Osteocyte (in vitro differentiated cells): ENCODE data around the gene IMP3. TPM values are rescaled to one million over a fixed set of nuclear protein-coding genes. Genes with fewer than 3 reads are reported as not detected.
A peak's percentile ranks its signal among the peaks of the same experiment; 100 is the strongest.

Source experiments
- DNase-seq: peaks from one replicate; pipeline ENCODE4 v3.0.0; 2021; ENCODE audit warnings: mixed read lengths; ENCODE audit not compliant: unreplicated experiment; ENCODE audit errors: extremely low spot score
- H3K27ac Mint-ChIP-seq: one replicate; pipeline ENCODE4 v1.8.0; 2021; ENCODE audit warnings: mild to moderate bottlenecking, mixed read lengths; ENCODE audit not compliant: unreplicated experiment
- H3K27me3 Mint-ChIP-seq: one replicate; pipeline ENCODE4 v1.8.0; 2021; ENCODE audit warnings: mixed read lengths; ENCODE audit not compliant: unreplicated experiment
- H3K36me3 Mint-ChIP-seq: one replicate; pipeline ENCODE4 v1.8.0; 2021; ENCODE audit warnings: mixed read lengths; ENCODE audit not compliant: unreplicated experiment
- H3K4me1 Mint-ChIP-seq: one replicate; pipeline ENCODE4 v1.8.0; 2021; ENCODE audit warnings: mixed read lengths; ENCODE audit not compliant: unreplicated experiment
- H3K4me3 Mint-ChIP-seq: one replicate; pipeline ENCODE4 v1.8.0; 2021; ENCODE audit warnings: mild to moderate bottlenecking, moderate library complexity, mixed read lengths; ENCODE audit not compliant: unreplicated experiment
- H3K9me3 Mint-ChIP-seq: one replicate; pipeline ENCODE4 v1.8.0; 2021; ENCODE audit warnings: mixed read lengths; ENCODE audit not compliant: unreplicated experiment
- CTCF ChIP-seq: fragments of 200-600 bp; sonication (generic); IDR thresholded peaks from 2 replicates; pipeline ENCODE4 v1.5.0; 2021; ENCODE audit warnings: antibody characterized with exemption, mild to moderate bottlenecking, moderate library complexity
- total RNA-seq: library from RNA; stranded (reverse); gene quantifications from 2 replicates; pipeline ENCODE4 v1.2.1, GENCODE V29; 2021

Gene IMP3
- total RNA-seq, 1 donor from 2014 or later = 31.9 TPM

GRCh38 chr15:75661756-75662140 is 21.7 kb upstream of the IMP3 start:
- Mint-ChIP-seq H3K36me3 (peaks cover 13% of the 10 kb centered on the region), H3K9me3 (no peaks in the 10 kb centered on the region), H3K27me3 (no peaks in the 10 kb centered on the region), H3K4me1 (peaks cover 43% of the 10 kb centered on the region), H3K27ac (peak overlapping the region; percentile 99), H3K4me3 (no peak overlapping the region)
- TF ChIP-seq CTCF = no peak
- no peak for DNase-seq

GRCh38 chr15:75661100-75661755 is 21.2 kb upstream of the IMP3 start:
- peak; percentile 94 for DNase-seq
- Mint-ChIP-seq H3K9me3 (no peaks in the 10 kb centered on the region), H3K27me3 (no peaks in the 10 kb centered on the region), H3K4me3 (no peak overlapping the region), H3K36me3 (peaks cover 18% of the 10 kb centered on the region), H3K4me1 (peaks cover 40% of the 10 kb centered on the region), H3K27ac (peak overlapping the region; percentile 99)
- no peak for TF ChIP-seq CTCF

GRCh38 chr15:75659928-75660645 is 20.1 kb upstream of the IMP3 start:
- no peaks in the 10 kb centered on the region for H3K27me3 Mint-ChIP-seq
- DNase-seq = no peak
- H3K36me3 Mint-ChIP-seq = peaks cover 20% of the 10 kb centered on the region
- H3K9me3 Mint-ChIP-seq = no peaks in the 10 kb centered on the region
- peaks cover 36% of the 10 kb centered on the region for H3K4me1 Mint-ChIP-seq
- H3K4me3 Mint-ChIP-seq = no peak overlapping the region
- TF ChIP-seq CTCF = no peak
- H3K27ac Mint-ChIP-seq = peak overlapping the region; percentile 99

GRCh38 chr15:75659141-75659771 is 19.2 kb upstream of the IMP3 start:
- Mint-ChIP-seq H3K4me1 (peaks cover 41% of the 10 kb centered on the region), H3K9me3 (no peaks in the 10 kb centered on the region), H3K27me3 (no peaks in the 10 kb centered on the region), H3K36me3 (peaks cover 20% of the 10 kb centered on the region), H3K4me3 (no peak overlapping the region), H3K27ac (peak overlapping the region; percentile 73)
- no peak for TF ChIP-seq CTCF
- DNase-seq = no peak

GRCh38 chr15:75656813-75657212 is 16.8 kb upstream of the IMP3 start:
- peaks cover 20% of the 10 kb centered on the region for H3K36me3 Mint-ChIP-seq
- H3K4me3 Mint-ChIP-seq = no peak overlapping the region
- no peak for TF ChIP-seq CTCF
- H3K27me3 Mint-ChIP-seq = no peaks in the 10 kb centered on the region
- no peak overlapping the region for H3K27ac Mint-ChIP-seq
- H3K9me3 Mint-ChIP-seq = no peaks in the 10 kb centered on the region
- DNase-seq = no peak
- peaks cover 54% of the 10 kb centered on the region for H3K4me1 Mint-ChIP-seq
